Astrocyte (in vitro differentiated cells and primary cell): ENCODE results near the gene FOXN4. TPM values are rescaled to one million over a fixed set of nuclear protein-coding genes. Genes with fewer than 3 reads are reported as not detected.

Experiments used
- DNase-seq: peaks from one replicate; pipeline ENCODE4 v3.0.0-alpha.2; 2010; ENCODE audit warnings: low read depth
- FAIRE-seq: peaks from 2 replicates; lab custom pipeline; 2011; peaks lifted over from hg19 to GRCh38; lab: Jason Lieb, UNC
- H2AFZ ChIP-seq: 2 replicates; pipeline ENCODE4 v1.6.0; 2012; ENCODE audit warnings: low read depth, low read length, inconsistent platforms
- H3K27ac ChIP-seq: 2 replicates; pipeline ENCODE4 v1.5.1; 2011; ENCODE audit warnings: low read depth, low read length, inconsistent platforms
- H3K27me3 ChIP-seq: 2 replicates; pipeline ENCODE4 v1.6.0; 2011; ENCODE audit warnings: low read length, inconsistent platforms; ENCODE audit not compliant: insufficient read depth
- H3K36me3 ChIP-seq: 2 replicates; pipeline ENCODE4 v1.5.1; 2011; ENCODE audit warnings: low read length, inconsistent platforms; ENCODE audit not compliant: insufficient read depth
- H3K4me1 ChIP-seq: 2 replicates; pipeline ENCODE4 v1.5.1; 2011; ENCODE audit warnings: low read length, inconsistent platforms; ENCODE audit not compliant: insufficient read depth
- H3K4me2 ChIP-seq: 2 replicates; pipeline ENCODE4 v1.6.0; 2012; ENCODE audit warnings: low read length, inconsistent platforms
- H3K4me3 ChIP-seq: 2 replicates; pipeline ENCODE4 v1.5.1; 2011; ENCODE audit warnings: low read depth, mild to moderate bottlenecking, low read length, inconsistent platforms; ENCODE audit not compliant: insufficient read depth
- H3K79me2 ChIP-seq: 2 replicates; pipeline ENCODE4 v1.6.0; 2012; ENCODE audit warnings: mild to moderate bottlenecking, low read length, inconsistent platforms; ENCODE audit not compliant: insufficient read depth
- H3K9ac ChIP-seq: 2 replicates; pipeline ENCODE4 v1.6.0; 2012; ENCODE audit warnings: mild to moderate bottlenecking, low read length, inconsistent platforms
- H3K9me3 ChIP-seq: 2 replicates; pipeline ENCODE4 v1.5.1; 2012; ENCODE audit warnings: low read depth, mild to moderate bottlenecking, low read length, inconsistent platforms; ENCODE audit not compliant: insufficient read depth
- H4K20me1 ChIP-seq: 2 replicates; pipeline ENCODE4 v1.6.0; 2012; ENCODE audit warnings: low read length, inconsistent platforms; ENCODE audit not compliant: insufficient read depth
- H3K27ac Mint-ChIP-seq: one replicate; pipeline ENCODE4 v1.8.0; 2021; ENCODE audit warnings: mild to moderate bottlenecking, mixed read lengths; ENCODE audit not compliant: unreplicated experiment
- H3K27me3 Mint-ChIP-seq: one replicate; pipeline ENCODE4 v1.8.0; 2021; ENCODE audit warnings: low read depth, mixed read lengths; ENCODE audit not compliant: unreplicated experiment
- H3K36me3 Mint-ChIP-seq: one replicate; pipeline ENCODE4 v1.8.0; 2021; ENCODE audit warnings: low read depth, mixed read lengths; ENCODE audit not compliant: unreplicated experiment
- H3K4me1 Mint-ChIP-seq: one replicate; pipeline ENCODE4 v1.8.0; 2021; ENCODE audit warnings: low read depth, mixed read lengths; ENCODE audit not compliant: unreplicated experiment
- H3K4me3 Mint-ChIP-seq: one replicate; pipeline ENCODE4 v1.8.0; 2021; ENCODE audit warnings: mild to moderate bottlenecking, moderate library complexity, mixed read lengths; ENCODE audit not compliant: unreplicated experiment
- H3K9me3 Mint-ChIP-seq: one replicate; pipeline ENCODE4 v1.8.0; 2021; ENCODE audit warnings: mild to moderate bottlenecking, mixed read lengths; ENCODE audit not compliant: unreplicated experiment
- CTCF ChIP-seq: IDR thresholded peaks from 2 replicates; pipeline ENCODE4 v1.5.1; 2011; ENCODE audit warnings: low read depth, mild to moderate bottlenecking, inconsistent platforms, low read length, moderate library complexity; ENCODE audit not compliant: insufficient read depth
- EZH2 ChIP-seq: IDR thresholded peaks from 2 replicates; pipeline ENCODE4 v1.6.1; 2012; ENCODE audit warnings: mild to moderate bottlenecking, low read length, inconsistent platforms; ENCODE audit not compliant: insufficient read depth
- total RNA-seq: library from RNA; stranded (reverse); gene quantifications from 2 replicates; pipeline ENCODE4 v1.2.1, GENCODE V29; 2021

Gene FOXN4
- total RNA-seq, 1 donor from 2014 or later = not detected

DNA sequence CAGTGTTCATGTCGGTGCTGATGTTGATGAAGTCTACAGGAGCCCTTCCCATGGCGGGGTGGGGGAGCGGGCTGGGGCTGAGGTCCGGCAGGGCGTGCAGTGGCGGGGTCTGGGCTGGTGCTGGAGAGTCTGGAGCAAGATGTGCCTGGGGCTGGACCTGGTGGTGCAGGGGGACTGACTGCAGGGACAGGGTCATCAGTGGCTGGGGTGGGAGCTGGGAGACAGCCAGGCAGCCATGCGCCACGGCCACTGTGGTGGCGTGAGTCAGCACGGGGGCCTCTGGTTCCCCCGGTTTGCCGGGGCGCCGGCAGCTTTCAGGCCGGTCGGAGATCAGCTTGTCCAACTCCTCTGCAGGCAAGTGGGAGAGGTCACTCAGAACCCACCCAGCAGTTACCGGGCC lies 27.6 kb downstream of the FOXN4 start:
- Histone ChIP-seq H3K79me2 (no peaks in the 10 kb centered on the region), H3K36me3 (no peaks in the 10 kb centered on the region), H3K27ac (no peak overlapping the region), H2AFZ (no peak overlapping the region), H3K27me3 (no peaks in the 10 kb centered on the region), H3K9me3 (no peaks in the 10 kb centered on the region), H4K20me1 (no peaks in the 10 kb centered on the region), H3K4me2 (no peak overlapping the region), H3K9ac (no peak overlapping the region), H3K4me1 (no peaks in the 10 kb centered on the region), H3K4me3 (no peak overlapping the region)
- no peak for FAIRE-seq
- H3K27ac Mint-ChIP-seq = no peak overlapping the region
- peaks cover 2% of the 10 kb centered on the region for H3K4me1 Mint-ChIP-seq
- peaks cover 28% of the 10 kb centered on the region for H3K27me3 Mint-ChIP-seq
- no peaks in the 10 kb centered on the region for H3K9me3 Mint-ChIP-seq
- no peak for DNase-seq
- no peaks in the 10 kb centered on the region for H3K36me3 Mint-ChIP-seq
- H3K4me3 Mint-ChIP-seq = no peak overlapping the region
- TF ChIP-seq CTCF = no peak
- no peak for TF ChIP-seq EZH2

DNA sequence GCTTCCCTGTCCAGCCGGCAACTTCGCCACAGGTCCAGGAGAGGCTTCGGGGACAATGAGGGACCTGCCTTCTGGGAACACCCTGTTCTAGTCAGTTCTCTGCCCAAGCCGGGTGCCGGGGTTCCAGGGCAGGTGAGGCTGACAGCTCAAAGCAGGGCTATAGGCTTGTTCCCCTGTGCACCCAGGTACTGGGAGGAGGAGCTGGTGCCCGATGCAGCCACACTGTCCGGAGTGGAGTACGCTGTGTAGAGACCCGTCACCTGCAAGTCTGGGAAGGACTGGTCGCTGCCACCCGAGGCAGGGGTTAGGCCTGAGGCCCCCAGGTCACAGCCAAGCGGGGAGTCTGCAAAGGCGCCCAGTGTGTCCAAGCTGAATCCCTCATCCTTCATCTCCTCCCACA lies 29.6 kb downstream of the FOXN4 start:
- Histone ChIP-seq H3K9me3 (no peaks in the 10 kb centered on the region), H3K27ac (no peak overlapping the region), H3K9ac (no peak overlapping the region), H3K4me1 (no peaks in the 10 kb centered on the region), H4K20me1 (no peaks in the 10 kb centered on the region), H3K4me2 (no peak overlapping the region), H3K27me3 (no peaks in the 10 kb centered on the region), H3K79me2 (no peaks in the 10 kb centered on the region), H2AFZ (no peak overlapping the region), H3K36me3 (no peaks in the 10 kb centered on the region), H3K4me3 (no peak overlapping the region)
- no peaks in the 10 kb centered on the region for H3K9me3 Mint-ChIP-seq
- DNase-seq (no peak), FAIRE-seq (no peak)
- H3K27ac Mint-ChIP-seq = no peak overlapping the region
- H3K4me1 Mint-ChIP-seq = peaks cover 2% of the 10 kb centered on the region
- H3K27me3 Mint-ChIP-seq = peaks cover 25% of the 10 kb centered on the region
- TF ChIP-seq EZH2 (no peak), CTCF (no peak)
- H3K36me3 Mint-ChIP-seq = no peaks in the 10 kb centered on the region
- no peak overlapping the region for H3K4me3 Mint-ChIP-seq

DNA sequence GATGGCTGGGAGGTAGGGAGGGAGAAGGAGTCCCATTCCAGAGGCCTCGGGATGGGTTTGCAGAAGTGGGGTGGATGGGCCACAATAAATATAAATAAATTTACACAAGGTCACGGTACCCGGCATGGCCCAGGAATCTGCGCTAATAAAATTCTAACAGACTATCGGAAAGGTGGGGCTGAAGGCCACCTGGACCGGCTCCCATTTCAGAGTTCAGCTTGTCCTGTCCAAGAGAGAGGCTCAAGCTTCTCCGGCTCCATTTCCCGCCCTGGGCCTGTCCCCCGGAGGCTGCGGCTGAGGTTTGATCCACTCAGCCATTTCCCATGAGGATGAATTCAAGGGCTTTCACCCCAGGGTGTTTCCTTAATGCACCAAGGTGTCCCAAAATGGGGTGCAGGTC lies 30.2 kb downstream of the FOXN4 start:
- Histone ChIP-seq H3K4me1 (no peaks in the 10 kb centered on the region), H3K27me3 (no peaks in the 10 kb centered on the region), H3K4me2 (no peak overlapping the region), H3K27ac (no peak overlapping the region), H3K4me3 (no peak overlapping the region), H3K9ac (no peak overlapping the region), H3K79me2 (no peaks in the 10 kb centered on the region), H3K36me3 (no peaks in the 10 kb centered on the region), H3K9me3 (no peaks in the 10 kb centered on the region), H2AFZ (no peak overlapping the region), H4K20me1 (no peaks in the 10 kb centered on the region)
- Mint-ChIP-seq H3K4me1 (peaks cover 2% of the 10 kb centered on the region), H3K9me3 (no peaks in the 10 kb centered on the region), H3K27ac (no peak overlapping the region), H3K36me3 (no peaks in the 10 kb centered on the region), H3K4me3 (no peak overlapping the region), H3K27me3 (peaks cover 24% of the 10 kb centered on the region)
- no peak for TF ChIP-seq EZH2
- no peak for TF ChIP-seq CTCF
- DNase-seq (no peak), FAIRE-seq (no peak)
